Measurements from ENCODE around the gene L3MBTL4. TPM values are rescaled to one million over a fixed set of nuclear protein-coding genes. Genes with fewer than 3 reads are reported as not detected.

Gene L3MBTL4
- total RNA-seq, 1 donor from 2014 or later: 0.34 TPM

DNA sequence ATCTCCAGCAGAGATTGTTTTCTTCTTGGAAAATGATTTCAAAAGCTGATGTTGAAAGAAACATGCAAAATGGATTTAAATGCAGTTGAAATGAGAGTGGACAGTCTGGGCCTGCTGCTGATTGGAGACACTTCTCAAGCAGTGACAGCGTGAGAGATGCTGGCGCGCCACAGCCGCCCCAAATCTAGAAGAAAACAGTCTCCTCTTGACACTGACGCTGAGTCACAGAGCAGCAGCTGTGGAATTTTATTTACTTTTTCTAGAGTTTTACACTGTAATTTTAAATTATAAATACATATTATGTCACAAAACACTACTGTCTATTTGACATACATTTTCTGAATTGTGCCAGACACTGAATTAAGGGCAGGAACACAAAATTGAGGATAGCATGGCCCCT is 397.5 kb downstream of the L3MBTL4 start:
- Histone ChIP-seq H3K36me3 (no peaks in the 10 kb centered on the region), H2AFZ (replicated peaks) (no peak overlapping the region), H3K4me2 (no peak overlapping the region), H4K20me1 (ENCODE audit: low read depth) (peaks cover under 1% of the 10 kb centered on the region), H3K27ac (no peak overlapping the region), H3K9me3 (ENCODE audit: low read depth) (no peaks in the 10 kb centered on the region), H3F3A (ENCODE audit: low read depth) (no peaks in the 10 kb centered on the region), H3K9ac (no peak overlapping the region), H3K27me3 (peaks cover 48% of the 10 kb centered on the region), H3K4me3 (no peak overlapping the region), H3K79me2 (ENCODE audit: low read depth) (no peaks in the 10 kb centered on the region), H3K4me1 (no peaks in the 10 kb centered on the region)
- no peaks in the 10 kb centered on the region for H3K36me3 Mint-ChIP-seq
- peaks cover 7% of the 10 kb centered on the region for H3K27me3 Mint-ChIP-seq (ENCODE audit: insufficient read depth, low read depth)
- H3K4me1 Mint-ChIP-seq: peaks cover 17% of the 10 kb centered on the region
- H3K9me3 Mint-ChIP-seq: peaks cover 3% of the 10 kb centered on the region
- TF ChIP-seq EZH2 (IDR thresholded peaks at IDR 0.05) (no peak), CTCF (IDR thresholded peaks at IDR 0.05) (no peak), EZH2phosphoT487 (IDR thresholded peaks at IDR 0.05) (no peak)
- H3K4me3 Mint-ChIP-seq: no peak overlapping the region
- DNase-seq (ENCODE audit: low spot score): no peak
- no peak overlapping the region for H3K27ac Mint-ChIP-seq

DNA sequence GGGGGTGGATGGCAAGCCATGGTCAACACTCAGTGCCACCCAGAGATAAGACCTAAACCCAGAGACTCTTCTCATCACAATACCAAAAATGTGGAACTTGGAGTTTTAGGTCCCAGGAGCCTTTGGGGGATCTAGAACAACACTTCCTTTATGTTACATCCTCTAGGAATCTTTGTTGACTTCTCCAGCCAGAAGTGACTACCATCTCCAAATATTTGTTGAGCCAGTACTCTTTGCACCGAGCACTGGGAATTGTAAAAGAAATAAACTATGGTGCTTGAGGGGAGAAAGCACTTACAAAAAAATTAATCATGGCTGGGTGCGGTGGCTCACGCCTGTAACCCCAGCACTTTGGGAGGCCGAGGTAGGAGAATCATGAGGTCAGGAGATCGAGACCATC is 399.3 kb downstream of the L3MBTL4 start:
- no peaks in the 10 kb centered on the region for H3K79me2 ChIP-seq (ENCODE audit: low read depth)
- no peak overlapping the region for H3K4me3 Mint-ChIP-seq
- no peak overlapping the region for H2AFZ ChIP-seq (replicated peaks)
- no peaks in the 10 kb centered on the region for H3K4me1 Mint-ChIP-seq
- no peak overlapping the region for H3K4me3 ChIP-seq
- peaks cover 30% of the 10 kb centered on the region for H3K27me3 ChIP-seq
- H3K27ac ChIP-seq: no peak overlapping the region
- no peak for DNase-seq (ENCODE audit: low spot score)
- H3K27ac Mint-ChIP-seq: no peak overlapping the region
- no peaks in the 10 kb centered on the region for H3K36me3 Mint-ChIP-seq
- H3K4me1 ChIP-seq: no peaks in the 10 kb centered on the region
- TF ChIP-seq EZH2phosphoT487 (IDR thresholded peaks at IDR 0.05): no peak
- TF ChIP-seq CTCF (IDR thresholded peaks at IDR 0.05): no peak
- TF ChIP-seq EZH2 (IDR thresholded peaks at IDR 0.05): no peak
- no peaks in the 10 kb centered on the region for H3K9me3 ChIP-seq (ENCODE audit: low read depth)
- H4K20me1 ChIP-seq (ENCODE audit: low read depth): no peaks in the 10 kb centered on the region
- no peaks in the 10 kb centered on the region for H3K27me3 Mint-ChIP-seq (ENCODE audit: insufficient read depth, low read depth)
- H3K9ac ChIP-seq: no peak overlapping the region
- H3K9me3 Mint-ChIP-seq: no peaks in the 10 kb centered on the region
- H3K36me3 ChIP-seq: no peaks in the 10 kb centered on the region
- H3K4me2 ChIP-seq: no peak overlapping the region
- no peaks in the 10 kb centered on the region for H3F3A ChIP-seq (ENCODE audit: low read depth)

DNA sequence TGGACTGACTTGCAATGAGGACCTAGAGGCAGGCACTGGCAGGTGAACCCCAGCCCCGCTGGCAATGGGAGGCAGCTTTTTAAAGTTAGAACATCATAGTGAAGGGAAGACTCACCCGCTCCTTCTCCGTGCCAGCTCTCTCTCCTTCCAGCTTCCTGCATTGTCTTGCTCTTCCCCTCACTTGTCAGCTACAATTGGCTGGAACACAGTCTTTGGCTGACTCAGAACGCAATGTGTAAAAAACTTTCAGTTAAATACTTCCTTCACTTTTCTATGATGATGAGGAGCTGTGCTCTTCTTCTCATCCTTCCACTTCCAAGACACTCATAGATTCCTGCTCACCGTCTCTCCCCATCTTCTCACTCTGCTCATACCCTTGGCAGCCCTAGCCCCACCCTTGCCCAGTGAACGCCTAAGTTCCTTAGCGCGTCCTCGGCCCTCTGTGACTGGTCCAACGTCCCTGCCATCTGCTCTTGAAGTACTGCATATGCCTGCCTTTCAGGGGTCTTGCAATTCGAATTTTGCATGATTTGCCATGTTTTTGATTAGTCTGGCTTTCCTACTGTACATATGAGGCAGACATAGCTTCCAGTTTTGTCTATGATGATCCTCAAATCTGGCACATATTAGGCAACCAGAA is 401.4 kb downstream of the L3MBTL4 start:
- Histone ChIP-seq H3F3A (ENCODE audit: low read depth) (no peaks in the 10 kb centered on the region), H3K36me3 (no peaks in the 10 kb centered on the region), H3K4me2 (no peak overlapping the region), H3K27me3 (peaks cover 11% of the 10 kb centered on the region), H3K9ac (no peak overlapping the region), H3K4me1 (no peaks in the 10 kb centered on the region), H4K20me1 (ENCODE audit: low read depth) (no peaks in the 10 kb centered on the region), H2AFZ (replicated peaks) (peak overlapping the region; percentile 6), H3K9me3 (ENCODE audit: low read depth) (no peaks in the 10 kb centered on the region), H3K27ac (no peak overlapping the region), H3K4me3 (no peak overlapping the region), H3K79me2 (ENCODE audit: low read depth) (no peaks in the 10 kb centered on the region)
- Mint-ChIP-seq H3K4me3 (no peak overlapping the region), H3K9me3 (no peaks in the 10 kb centered on the region), H3K4me1 (no peaks in the 10 kb centered on the region), H3K27ac (no peak overlapping the region), H3K27me3 (ENCODE audit: insufficient read depth, low read depth) (peaks cover 3% of the 10 kb centered on the region), H3K36me3 (no peaks in the 10 kb centered on the region)
- DNase-seq (ENCODE audit: low spot score): no peak
- TF ChIP-seq CTCF (IDR thresholded peaks at IDR 0.05) (no peak), EZH2 (IDR thresholded peaks at IDR 0.05) (no peak), EZH2phosphoT487 (IDR thresholded peaks at IDR 0.05) (no peak)

Measured in neural progenitor cell (in vitro differentiated cells).